ENCODE data around the gene RREB1. TPM values are rescaled to one million over a fixed set of nuclear protein-coding genes. Genes with fewer than 3 reads are reported as not detected.

Gene RREB1
- total and polyA plus RNA-seq, 4 experiments from 2014 or later: 0.50 to 43.4 (median 25.2) TPM

DNA sequence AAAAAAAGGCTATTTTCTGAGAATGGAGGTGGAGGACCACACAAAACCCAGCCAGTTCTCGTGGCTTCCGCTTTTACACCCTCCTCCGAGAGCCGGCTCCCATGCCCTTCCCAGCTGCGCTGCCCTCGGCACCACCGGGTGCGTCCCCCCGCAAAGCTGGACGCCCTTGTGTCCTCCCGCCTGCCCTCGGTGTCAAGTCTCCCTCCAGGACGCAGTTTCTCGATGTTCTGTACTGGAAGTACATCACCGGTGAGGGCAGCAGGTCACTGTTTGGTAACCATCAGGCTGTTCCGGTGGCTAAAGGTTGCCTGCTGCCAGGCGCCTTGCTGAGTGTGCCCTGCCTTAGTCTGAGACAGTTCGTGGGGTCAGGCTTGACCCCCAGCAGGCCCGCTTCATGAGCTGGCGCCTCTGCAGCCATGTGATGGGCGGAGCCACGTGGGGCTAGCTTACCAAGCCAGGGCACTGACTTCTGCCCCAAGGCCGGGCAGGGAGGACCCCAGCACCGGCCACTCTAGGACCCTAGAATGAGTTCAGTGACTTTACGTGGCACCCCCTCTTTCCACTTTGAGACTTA lies 34.6 kb downstream of the RREB1 start:
- POLR2A ChIA-PET (ENCODE audit: partially characterized antibody): no interaction called here

GRCh38 chr6:7142918-7143475 lies 35.2 kb downstream of the RREB1 start:
- H3K4me3 ChIP-seq (ENCODE audit: low read length in 2 of 2): no peak overlapping the region
- ChIA-PET CTCF (ENCODE audit: partially characterized antibody) (interaction anchor here (1.2 kb wide), 1 partner anchor 9 kb away, joined by 3 read pairs; no protein-coding TSS in a partner anchor), POLR2A (ENCODE audit: partially characterized antibody) (interaction anchor here (0.6 kb wide), 1 partner anchor 170 kb away, joined by 3 read pairs; the partner anchor contains the start of gene SSR1)
- H3K36me3 ChIP-seq (ENCODE audit: insufficient read depth, low read length): no peaks in the 10 kb centered on the region
- Mint-ChIP-seq H3K4me1 (peaks cover 50 to 82% (median 62%) of the 10 kb centered on the region in 4 donors), H3K9me3 (no peaks in the 10 kb centered on the region), H3K4me3 (peak overlapping the region in 7 of 8 donors; percentile 3 to 71 (median 49)), H3K27me3 (no peaks in the 10 kb centered on the region), H3K27ac (peak overlapping the region in 3 of 7 donors; percentile 13 to 74 (median 49)), H3K36me3 (no peaks in the 10 kb centered on the region)
- peaks cover 78% of the 10 kb centered on the region for H3K4me1 ChIP-seq (ENCODE audit: insufficient read depth, low read length)
- no peaks in the 10 kb centered on the region for H3K27me3 ChIP-seq (ENCODE audit: insufficient read depth, low read length)
- intact Hi-C loops (cut with micrococcal nuclease): no loop called here
- H3K9me3 ChIP-seq (ENCODE audit: control insufficient read depth in 1 of 2, low read length in 2 of 2): no peaks in the 10 kb centered on the region
- H3K27ac ChIP-seq (ENCODE audit: low read depth, low read length): no peak overlapping the region
- no peak for DNase-seq

More for the DNA sequence above, 34.6 kb downstream of the RREB1 start:
- Histone ChIP-seq H3K9me3 (ENCODE audit: control insufficient read depth in 1 of 2, low read length in 2 of 2) (no peaks in the 10 kb centered on the region), H3K27me3 (ENCODE audit: insufficient read depth, low read length) (no peaks in the 10 kb centered on the region), H3K36me3 (ENCODE audit: insufficient read depth, low read length) (no peaks in the 10 kb centered on the region), H3K4me1 (ENCODE audit: insufficient read depth, low read length) (peaks cover 81% of the 10 kb centered on the region), H3K4me3 (ENCODE audit: low read length in 2 of 2) (no peak overlapping the region), H3K27ac (ENCODE audit: low read depth, low read length) (no peak overlapping the region)
- Mint-ChIP-seq H3K4me3 (peak overlapping the region in 5 of 8 donors; percentile 33 to 71 (median 43)), H3K27ac (peak overlapping the region in 1 of 7 donors; percentile 74), H3K4me1 (peaks cover 52 to 83% (median 64%) of the 10 kb centered on the region in 4 donors), H3K36me3 (no peaks in the 10 kb centered on the region), H3K9me3 (no peaks in the 10 kb centered on the region), H3K27me3 (no peaks in the 10 kb centered on the region)
- DNase-seq: no peak
- CTCF ChIA-PET (ENCODE audit: partially characterized antibody): interaction anchor here (1.2 kb wide), 1 partner anchor 10 kb away, joined by 3 read pairs; no protein-coding TSS in a partner anchor
- intact Hi-C loops (cut with micrococcal nuclease): no loop called here

GRCh38 chr6:7143476-7143974 lies 35.8 kb downstream of the RREB1 start:
- Histone ChIP-seq H3K4me3 (ENCODE audit: low read length in 2 of 2) (no peak overlapping the region), H3K27ac (ENCODE audit: low read depth, low read length) (no peak overlapping the region), H3K36me3 (ENCODE audit: insufficient read depth, low read length) (no peaks in the 10 kb centered on the region), H3K4me1 (ENCODE audit: insufficient read depth, low read length) (peaks cover 73% of the 10 kb centered on the region), H3K27me3 (ENCODE audit: insufficient read depth, low read length) (no peaks in the 10 kb centered on the region), H3K9me3 (ENCODE audit: control insufficient read depth in 1 of 2, low read length in 2 of 2) (no peaks in the 10 kb centered on the region)
- Mint-ChIP-seq H3K9me3 (no peaks in the 10 kb centered on the region), H3K4me3 (peak overlapping the region in 6 of 8 donors; percentile 14 to 71 (median 36)), H3K4me1 (peaks cover 46 to 82% (median 58%) of the 10 kb centered on the region in 4 donors), H3K27me3 (no peaks in the 10 kb centered on the region), H3K27ac (peak overlapping the region in 2 of 7 donors; percentile 13 to 49), H3K36me3 (no peaks in the 10 kb centered on the region)
- no peak for DNase-seq
- CTCF ChIA-PET (ENCODE audit: partially characterized antibody): interaction anchor here (0.6 to 1.2 kb wide), 2 partner anchors 9 to 56 kb away, joined by 3 read pairs; no protein-coding TSS in a partner anchor
- intact Hi-C loops (cut with micrococcal nuclease): no loop called here
- POLR2A ChIA-PET (ENCODE audit: partially characterized antibody): no interaction called here

DNA sequence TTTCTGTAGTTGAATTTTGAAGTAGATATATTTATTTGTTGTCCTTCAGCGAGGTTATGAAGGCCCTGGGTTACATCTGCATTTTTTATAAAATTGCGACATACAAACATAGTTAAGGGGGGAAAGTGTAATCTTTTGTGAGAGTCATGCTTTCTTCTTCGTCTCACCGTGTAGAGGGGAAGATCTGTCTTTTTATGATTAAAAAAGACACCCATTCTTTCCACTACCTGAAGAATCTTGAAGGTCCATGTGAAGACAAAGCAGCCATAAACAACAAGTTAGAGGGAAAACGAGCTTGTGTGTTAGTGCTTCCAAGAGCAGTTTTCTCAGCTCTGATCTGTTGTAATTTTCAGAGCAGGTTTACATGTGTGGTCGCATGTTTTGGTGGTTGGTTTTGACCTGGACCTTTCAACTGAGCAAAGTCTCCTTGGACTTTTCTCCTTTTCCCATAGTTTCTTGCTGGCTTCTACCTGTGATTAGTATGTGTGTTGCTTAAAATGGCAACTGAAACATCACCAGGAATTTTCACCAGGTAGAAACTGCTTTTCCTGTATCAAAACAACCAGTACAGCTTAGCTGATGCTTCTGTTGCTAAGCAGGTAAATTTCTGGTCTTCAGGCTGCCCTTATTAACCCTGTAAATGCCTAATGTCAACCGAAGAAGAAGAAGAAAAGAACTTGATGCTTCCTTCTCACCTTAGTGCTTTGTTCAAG lies 37.3 kb downstream of the RREB1 start:
- H3K4me3 ChIP-seq (ENCODE audit: low read length in 2 of 2): no peak overlapping the region
- Mint-ChIP-seq H3K27me3 (no peaks in the 10 kb centered on the region), H3K4me3 (peak overlapping the region in 3 of 8 donors; percentile 42 to 77 (median 56)), H3K4me1 (peaks cover 41 to 74% (median 51%) of the 10 kb centered on the region in 4 donors), H3K9me3 (no peaks in the 10 kb centered on the region), H3K27ac (peak overlapping the region in 3 of 7 donors; percentile 22 to 48 (median 42)), H3K36me3 (no peaks in the 10 kb centered on the region)
- no peak for DNase-seq
- no peaks in the 10 kb centered on the region for H3K9me3 ChIP-seq (ENCODE audit: control insufficient read depth in 1 of 2, low read length in 2 of 2)
- H3K36me3 ChIP-seq (ENCODE audit: insufficient read depth, low read length): no peaks in the 10 kb centered on the region
- CTCF ChIA-PET (ENCODE audit: partially characterized antibody): interaction anchor here (1.2 kb wide), 1 partner anchor 67 kb away, joined by 3 read pairs; no protein-coding TSS in a partner anchor
- POLR2A ChIA-PET (ENCODE audit: partially characterized antibody): no interaction called here
- intact Hi-C loops (cut with micrococcal nuclease): no loop called here
- H3K27ac ChIP-seq (ENCODE audit: low read depth, low read length): no peak overlapping the region
- no peaks in the 10 kb centered on the region for H3K27me3 ChIP-seq (ENCODE audit: insufficient read depth, low read length)
- peaks cover 58% of the 10 kb centered on the region for H3K4me1 ChIP-seq (ENCODE audit: insufficient read depth, low read length)

- Mint-ChIP-seq H3K27me3 (no peaks in the 10 kb centered on the region), H3K27ac (peak overlapping the region in 3 of 7 donors; percentile 22 to 48 (median 42)), H3K4me1 (peaks cover 40 to 74% (median 53%) of the 10 kb centered on the region in 4 donors), H3K4me3 (peak overlapping the region in 4 of 8 donors; percentile 42 to 77 (median 66)), H3K9me3 (no peaks in the 10 kb centered on the region), H3K36me3 (no peaks in the 10 kb centered on the region)
- POLR2A ChIA-PET (ENCODE audit: partially characterized antibody): no interaction called here
- no peak overlapping the region for H3K4me3 ChIP-seq (ENCODE audit: low read length in 2 of 2)
- H3K27me3 ChIP-seq (ENCODE audit: insufficient read depth, low read length): no peaks in the 10 kb centered on the region
- intact Hi-C loops (cut with micrococcal nuclease): no loop called here
- no peak overlapping the region for H3K27ac ChIP-seq (ENCODE audit: low read depth, low read length)
- no peak for DNase-seq
- CTCF ChIA-PET (ENCODE audit: partially characterized antibody): no interaction called here
- H3K9me3 ChIP-seq (ENCODE audit: control insufficient read depth in 1 of 2, low read length in 2 of 2): no peaks in the 10 kb centered on the region
- H3K4me1 ChIP-seq (ENCODE audit: insufficient read depth, low read length): peaks cover 52% of the 10 kb centered on the region
- H3K36me3 ChIP-seq (ENCODE audit: insufficient read depth, low read length): no peaks in the 10 kb centered on the region
Observed at GRCh38 chr6:7145585-7145884, 37.8 kb downstream of the RREB1 start.

GRCh38 chr6:7145885-7146828 lies 38.4 kb downstream of the RREB1 start:
- Histone ChIP-seq H3K27ac (ENCODE audit: low read depth, low read length) (no peak overlapping the region), H3K4me3 (ENCODE audit: low read length in 2 of 2) (peak overlapping the region in 1 of 2 donors; percentile 1), H3K27me3 (ENCODE audit: insufficient read depth, low read length) (no peaks in the 10 kb centered on the region), H3K36me3 (ENCODE audit: insufficient read depth, low read length) (no peaks in the 10 kb centered on the region), H3K4me1 (ENCODE audit: insufficient read depth, low read length) (peaks cover 52% of the 10 kb centered on the region), H3K9me3 (ENCODE audit: control insufficient read depth in 1 of 2, low read length in 2 of 2) (no peaks in the 10 kb centered on the region)
- H3K36me3 Mint-ChIP-seq: no peaks in the 10 kb centered on the region
- no peaks in the 10 kb centered on the region for H3K27me3 Mint-ChIP-seq
- DNase-seq: no peak
- CTCF ChIA-PET (ENCODE audit: partially characterized antibody): interaction anchor here (1.0 to 1.1 kb wide), 2 partner anchors 10 to 97 kb away, joined by 4 to 5 read pairs; no protein-coding TSS in a partner anchor
- no peaks in the 10 kb centered on the region for H3K9me3 Mint-ChIP-seq
- peak overlapping the region in 7 of 8 donors; percentile 18 to 77 (median 58) for H3K4me3 Mint-ChIP-seq
- POLR2A ChIA-PET (ENCODE audit: partially characterized antibody): no interaction called here
- peaks cover 42 to 76% (median 54%) of the 10 kb centered on the region in 4 donors for H3K4me1 Mint-ChIP-seq
- H3K27ac Mint-ChIP-seq: peak overlapping the region in 5 of 7 donors; percentile 41 to 79 (median 53)
- intact Hi-C loops (cut with micrococcal nuclease): no loop called here
